Smooth muscle cell (in vitro differentiated cells): Measurements from ENCODE around the gene TLR10. TPM values are rescaled to one million over a fixed set of nuclear protein-coding genes. Genes with fewer than 3 reads are reported as not detected.

Experiments
- DNase-seq: peaks from one replicate; lab custom pipeline; 2025; ENCODE audit not compliant: unreplicated experiment; lab: John Stamatoyannopoulos, UW
- H2AFZ ChIP-seq: fragments of 200-600 bp; sonication (generic); 2 replicates; pipeline ENCODE4 v1.6.0; 2016; ENCODE audit warnings: antibody characterized with exemption, low read depth, mild to moderate bottlenecking
- H3F3A ChIP-seq: fragments of 200-600 bp; sonication (generic); 2 replicates; pipeline ENCODE4 v1.6.0; 2017; ENCODE audit warnings: antibody characterized with exemption, low read depth
- H3K27ac ChIP-seq: fragments of 200-600 bp; sonication (generic); 2 replicates; pipeline ENCODE4 v1.5.1; 2016; ENCODE audit warnings: low read depth, mild to moderate bottlenecking
- H3K27me3 ChIP-seq: fragments of 200-600 bp; sonication (generic); 2 replicates; pipeline ENCODE4 v1.6.1; 2016; ENCODE audit warnings: low read depth, mild to moderate bottlenecking
- H3K36me3 ChIP-seq: fragments of 200-600 bp; sonication (generic); 2 replicates; pipeline ENCODE4 v1.5.1; 2016; ENCODE audit warnings: low read depth
- H3K4me1 ChIP-seq: fragments of 200-600 bp; sonication (generic); 2 replicates; pipeline ENCODE4 v1.5.1; 2016; ENCODE audit warnings: low read depth
- H3K4me2 ChIP-seq: fragments of 200-600 bp; sonication (generic); 2 replicates; pipeline ENCODE4 v1.6.0; 2016; ENCODE audit warnings: mild to moderate bottlenecking
- H3K4me3 ChIP-seq: fragments of 200-600 bp; sonication (generic); 2 replicates; pipeline ENCODE4 v1.5.1; 2016; ENCODE audit warnings: mild to moderate bottlenecking
- H3K79me2 ChIP-seq: fragments of 200-600 bp; sonication (generic); 2 replicates; pipeline ENCODE4 v1.6.0; 2016; ENCODE audit warnings: low read depth, mild to moderate bottlenecking
- H3K9ac ChIP-seq: fragments of 200-600 bp; sonication (generic); 2 replicates; pipeline ENCODE4 v1.6.0; 2016; ENCODE audit warnings: low read depth
- H3K9me3 ChIP-seq: fragments of 200-600 bp; sonication (generic); replicated peaks from 2 replicates; pipeline ENCODE4 v1.5.1; 2016; ENCODE audit warnings: low read depth
- H4K20me1 ChIP-seq: fragments of 200-600 bp; sonication (generic); 2 replicates; pipeline ENCODE4 v1.6.0; 2016; ENCODE audit warnings: low read depth
- CTCF ChIP-seq: fragments of 200-600 bp; sonication (generic); IDR thresholded peaks from 2 replicates; pipeline ENCODE4 v1.5.1; 2017; ENCODE audit warnings: borderline replicate concordance, mild to moderate bottlenecking, antibody characterized with exemption; ENCODE audit not compliant: insufficient read depth, poor library complexity, severe bottlenecking
- WGBS: methylation state at CpG from one replicate; pipeline ENCODE4 v1.1.7; 2016; ENCODE audit warnings: low lambda C conversion rate; 5-methylcytosine and 5-hydroxymethylcytosine counted together
- polyA plus RNA-seq: library from polyadenylated mRNA; unstranded; fragments of >200 nt; fragmentation: Nextera tagmentation; extraction: Ambion mirVana; gene quantifications from 2 replicates; pipeline ENCODE4 v1.2.1, GENCODE V29; 2016
- total RNA-seq: library from RNA; depleted of rRNA; stranded (reverse); fragments of >200 nt; gene quantifications from 2 replicates; pipeline ENCODE4 v1.2.3, GENCODE V29; 2014

Gene TLR10
- total and polyA plus RNA-seq, 2 experiments from 2014 or later: not detected

- H3K79me2 ChIP-seq: no peaks in the 10 kb centered on the region
- no peak for TF ChIP-seq CTCF
- H3K27me3 ChIP-seq: no peaks in the 10 kb centered on the region
- no peaks in the 10 kb centered on the region for H4K20me1 ChIP-seq
- no peak overlapping the region for H3K27ac ChIP-seq
- H3F3A ChIP-seq: no peaks in the 10 kb centered on the region
- no peak overlapping the region for H2AFZ ChIP-seq
- 95% methylated on average over 5 of the region's 5 CpGs for WGBS
- no peaks in the 10 kb centered on the region for H3K4me1 ChIP-seq
- no peak overlapping the region for H3K9ac ChIP-seq
- DNase-seq: no peak
- no peak overlapping the region for H3K4me2 ChIP-seq
- no peaks in the 10 kb centered on the region for H3K36me3 ChIP-seq
- H3K9me3 ChIP-seq: no peaks in the 10 kb centered on the region
- H3K4me3 ChIP-seq: no peak overlapping the region
Measured at GRCh38 chr4:38829237-38829636, 46.4 kb upstream of the TLR10 start.

GRCh38 chr4:38823766-38824165 lies 41.0 kb upstream of the TLR10 start:
- Histone ChIP-seq H3K79me2 (no peaks in the 10 kb centered on the region), H3K4me3 (no peak overlapping the region), H2AFZ (no peak overlapping the region), H3K9me3 (no peaks in the 10 kb centered on the region), H3K4me2 (no peak overlapping the region), H3K36me3 (no peaks in the 10 kb centered on the region), H3K27ac (no peak overlapping the region), H3F3A (no peaks in the 10 kb centered on the region), H4K20me1 (no peaks in the 10 kb centered on the region), H3K27me3 (no peaks in the 10 kb centered on the region), H3K9ac (no peak overlapping the region), H3K4me1 (no peaks in the 10 kb centered on the region)
- DNase-seq: no peak
- 96% methylated on average over 27 of the region's 27 CpGs for WGBS
- TF ChIP-seq CTCF: no peak

GRCh38 chr4:38822748-38823303 lies 40.0 kb upstream of the TLR10 start:
- WGBS: 87% methylated on average over 5 of the region's 5 CpGs
- no peak overlapping the region for H3K27ac ChIP-seq
- H3K36me3 ChIP-seq: no peaks in the 10 kb centered on the region
- H3K4me1 ChIP-seq: no peaks in the 10 kb centered on the region
- no peaks in the 10 kb centered on the region for H3K9me3 ChIP-seq
- no peak overlapping the region for H3K4me2 ChIP-seq
- H3F3A ChIP-seq: no peaks in the 10 kb centered on the region
- no peaks in the 10 kb centered on the region for H3K27me3 ChIP-seq
- no peak overlapping the region for H3K4me3 ChIP-seq
- no peak overlapping the region for H2AFZ ChIP-seq
- DNase-seq: no peak
- no peak for TF ChIP-seq CTCF
- H3K9ac ChIP-seq: no peak overlapping the region
- H4K20me1 ChIP-seq: no peaks in the 10 kb centered on the region
- no peaks in the 10 kb centered on the region for H3K79me2 ChIP-seq

- Histone ChIP-seq H3K9me3 (no peaks in the 10 kb centered on the region), H4K20me1 (no peaks in the 10 kb centered on the region), H3K27ac (peak overlapping the region; percentile 63), H3K9ac (no peak overlapping the region), H3K79me2 (no peaks in the 10 kb centered on the region), H3F3A (no peaks in the 10 kb centered on the region), H2AFZ (no peak overlapping the region), H3K36me3 (no peaks in the 10 kb centered on the region), H3K4me2 (no peak overlapping the region), H3K27me3 (no peaks in the 10 kb centered on the region), H3K4me3 (no peak overlapping the region), H3K4me1 (no peaks in the 10 kb centered on the region)
- TF ChIP-seq CTCF: no peak
- 72% methylated on average over 3 of the region's 3 CpGs for WGBS
- no peak for DNase-seq
Measured at GRCh38 chr4:38821739-38822138, 38.9 kb upstream of the TLR10 start.
